ENCODE measurements around the gene HSF2BP.
"Not testable (repeated sequence)": the region's sequence is repeated elsewhere in the genome, so short reads cannot be mapped to it uniquely, and the experiment has no call there.

HSF2BP gene

DNA sequence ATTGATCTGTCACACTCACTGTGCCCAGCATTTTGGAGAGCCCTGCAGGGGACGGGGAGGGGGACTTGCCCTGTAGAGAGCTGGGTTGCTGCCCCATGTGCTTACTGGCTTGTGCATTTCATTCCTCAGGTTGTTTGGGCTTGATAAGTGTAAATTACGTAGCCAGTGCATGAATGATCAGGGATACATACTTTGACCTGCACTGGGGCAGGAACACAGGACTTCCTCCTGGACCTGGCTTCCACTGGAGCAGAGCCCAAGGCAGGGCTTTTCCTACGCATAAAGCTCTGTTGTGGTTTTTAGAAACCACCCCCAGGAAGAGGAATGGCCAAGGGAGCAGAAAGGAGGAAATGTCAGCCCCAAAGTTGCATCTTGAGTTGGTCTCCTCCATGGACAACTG lies 144.5 kb downstream of the HSF2BP start:
- H2BK5ac ChIP-seq (ENCODE audit: low read depth, low read length, poor library complexity); H4K91ac ChIP-seq (ENCODE audit: low read depth, low read length); H3K79me1 ChIP-seq (ENCODE audit: low read length); DNase-seq; H3K4me1 ChIP-seq (ENCODE audit: control insufficient read depth in 1 of 2, insufficient read depth in 2 of 2, low read length in 2 of 2); H3K18ac ChIP-seq (ENCODE audit: low read length); H2BK120ac ChIP-seq (ENCODE audit: insufficient read depth, low read length, poor library complexity); H3K9ac ChIP-seq (ENCODE audit: low read length); H2AFZ ChIP-seq (ENCODE audit: insufficient read depth, low read length, poor library complexity); H4K12ac ChIP-seq (ENCODE audit: low read depth, low read length); H2AK5ac ChIP-seq (ENCODE audit: low read length); H3K27ac ChIP-seq (ENCODE audit: low read depth, low read length); H3K27me3 ChIP-seq (ENCODE audit: insufficient read depth, low read length); H4K8ac ChIP-seq (ENCODE audit: low read depth, low read length); H2BK12ac ChIP-seq (ENCODE audit: low read length); H3K23ac ChIP-seq (ENCODE audit: low read length); H3K4me2 ChIP-seq (ENCODE audit: low read length); H3K4me3 ChIP-seq (ENCODE audit: low read depth, low read length); H3K14ac ChIP-seq (ENCODE audit: low read length); H3K36me3 ChIP-seq (ENCODE audit: control insufficient read depth in 1 of 2, insufficient read depth in 2 of 2, low read length in 2 of 2); H3K4ac ChIP-seq (ENCODE audit: low read depth, low read length); H3K9me3 ChIP-seq (ENCODE audit: insufficient read depth, low read depth, low read length); H3K79me2 ChIP-seq (ENCODE audit: control insufficient read depth, insufficient read depth, low read length, poor library complexity): not testable (repeated sequence)
- no CpG with 5 or more reads among the region's 3 CpGs for WGBS (ENCODE audit: extremely low coverage, insufficient coverage, insufficient read length)

DNA sequence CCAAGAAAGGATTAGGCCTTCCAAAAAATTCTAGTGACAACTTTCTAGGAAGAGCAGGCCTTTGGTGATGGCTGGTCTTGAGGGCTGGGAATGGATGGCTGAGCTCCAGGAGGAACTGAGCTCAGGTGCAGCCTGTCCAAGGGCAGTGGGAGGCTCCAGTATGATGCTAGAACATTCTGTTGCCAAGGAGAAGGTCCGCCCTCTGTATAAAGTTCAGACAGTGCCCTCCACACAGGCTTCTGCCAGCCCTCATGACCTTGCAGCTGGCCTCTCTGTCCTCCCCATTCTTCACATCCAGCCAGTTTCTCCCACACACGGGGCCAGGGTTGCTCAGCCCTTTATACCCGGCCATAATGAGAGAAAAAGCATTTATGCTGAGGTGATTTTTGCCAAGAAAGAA lies 146.3 kb downstream of the HSF2BP start:
- WGBS (ENCODE audit: extremely low coverage, insufficient coverage, insufficient read length), result no CpG with 5 or more reads among the region's 3 CpGs
- H4K12ac ChIP-seq (ENCODE audit: low read depth, low read length); H3K79me2 ChIP-seq (ENCODE audit: control insufficient read depth, insufficient read depth, low read length, poor library complexity); DNase-seq; H3K14ac ChIP-seq (ENCODE audit: low read length); H3K4me2 ChIP-seq (ENCODE audit: low read length); H3K27me3 ChIP-seq (ENCODE audit: insufficient read depth, low read length); H2BK120ac ChIP-seq (ENCODE audit: insufficient read depth, low read length, poor library complexity); H3K27ac ChIP-seq (ENCODE audit: low read depth, low read length); H3K4ac ChIP-seq (ENCODE audit: low read depth, low read length); H3K23ac ChIP-seq (ENCODE audit: low read length); H3K36me3 ChIP-seq (ENCODE audit: control insufficient read depth in 1 of 2, insufficient read depth in 2 of 2, low read length in 2 of 2); H2AK5ac ChIP-seq (ENCODE audit: low read length); H3K9me3 ChIP-seq (ENCODE audit: insufficient read depth, low read depth, low read length); H2BK12ac ChIP-seq (ENCODE audit: low read length); H3K79me1 ChIP-seq (ENCODE audit: low read length); H3K4me3 ChIP-seq (ENCODE audit: low read depth, low read length); H4K91ac ChIP-seq (ENCODE audit: low read depth, low read length); H3K4me1 ChIP-seq (ENCODE audit: control insufficient read depth in 1 of 2, insufficient read depth in 2 of 2, low read length in 2 of 2); H2AFZ ChIP-seq (ENCODE audit: insufficient read depth, low read length, poor library complexity); H2BK5ac ChIP-seq (ENCODE audit: low read depth, low read length, poor library complexity); H3K18ac ChIP-seq (ENCODE audit: low read length); H4K8ac ChIP-seq (ENCODE audit: low read depth, low read length); H3K9ac ChIP-seq (ENCODE audit: low read length): not testable (repeated sequence)

DNA sequence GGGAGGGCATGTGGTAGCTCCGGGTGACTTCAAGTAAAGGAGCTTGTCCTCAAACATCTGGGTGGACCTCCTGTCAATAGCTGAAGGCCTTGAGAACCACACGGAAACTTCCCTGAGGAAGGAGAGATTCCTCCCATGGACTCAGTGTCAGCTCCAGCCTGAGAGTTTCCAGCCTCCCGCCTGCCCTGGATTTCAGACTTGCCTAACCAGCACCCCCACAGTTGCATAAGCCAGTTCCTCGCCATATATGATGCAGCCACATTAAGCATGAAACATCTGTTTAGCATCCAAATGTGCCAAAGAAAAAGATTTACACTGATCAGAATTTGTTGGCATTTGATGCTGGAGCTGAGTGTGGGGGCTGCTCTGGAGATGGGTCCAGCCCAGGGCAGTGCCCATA lies 148.1 kb downstream of the HSF2BP start:
- not testable (repeated sequence) for H3K79me1 ChIP-seq (ENCODE audit: low read length); H4K12ac ChIP-seq (ENCODE audit: low read depth, low read length); H3K18ac ChIP-seq (ENCODE audit: low read length); H3K9ac ChIP-seq (ENCODE audit: low read length); H3K4ac ChIP-seq (ENCODE audit: low read depth, low read length); H2AFZ ChIP-seq (ENCODE audit: insufficient read depth, low read length, poor library complexity); H3K4me3 ChIP-seq (ENCODE audit: low read depth, low read length); H3K4me1 ChIP-seq (ENCODE audit: control insufficient read depth in 1 of 2, insufficient read depth in 2 of 2, low read length in 2 of 2); H3K79me2 ChIP-seq (ENCODE audit: control insufficient read depth, insufficient read depth, low read length, poor library complexity); H3K27ac ChIP-seq (ENCODE audit: low read depth, low read length); H2AK5ac ChIP-seq (ENCODE audit: low read length); H2BK120ac ChIP-seq (ENCODE audit: insufficient read depth, low read length, poor library complexity); H3K27me3 ChIP-seq (ENCODE audit: insufficient read depth, low read length); H3K14ac ChIP-seq (ENCODE audit: low read length); H4K8ac ChIP-seq (ENCODE audit: low read depth, low read length); H3K9me3 ChIP-seq (ENCODE audit: insufficient read depth, low read depth, low read length); H3K36me3 ChIP-seq (ENCODE audit: control insufficient read depth in 1 of 2, insufficient read depth in 2 of 2, low read length in 2 of 2); DNase-seq; H3K23ac ChIP-seq (ENCODE audit: low read length); H3K4me2 ChIP-seq (ENCODE audit: low read length); H2BK5ac ChIP-seq (ENCODE audit: low read depth, low read length, poor library complexity); H2BK12ac ChIP-seq (ENCODE audit: low read length); H4K91ac ChIP-seq (ENCODE audit: low read depth, low read length)
- no CpG with 5 or more reads among the region's 4 CpGs for WGBS (ENCODE audit: extremely low coverage, insufficient coverage, insufficient read length)

DNA sequence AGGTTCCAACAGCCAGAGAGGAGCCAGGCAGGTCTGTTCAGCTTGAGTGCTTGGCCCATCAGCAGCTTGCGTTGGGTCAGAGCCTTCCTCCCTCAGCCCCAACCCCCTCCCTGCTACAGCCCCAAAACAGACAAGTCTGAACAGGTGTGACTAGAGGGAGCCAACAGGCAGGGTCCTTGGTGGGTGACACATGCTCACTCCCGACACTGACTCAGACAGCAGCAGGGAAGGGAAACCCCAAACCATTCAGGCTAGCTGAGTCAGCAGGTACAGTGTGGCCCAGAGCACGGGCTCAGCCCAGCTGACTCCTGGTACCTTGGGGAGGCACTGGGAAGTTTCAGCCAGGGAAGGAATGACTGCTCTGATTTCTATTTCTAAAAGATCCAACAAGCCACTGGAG lies 148.6 kb downstream of the HSF2BP start:
- H4K91ac ChIP-seq (ENCODE audit: low read depth, low read length); H2BK120ac ChIP-seq (ENCODE audit: insufficient read depth, low read length, poor library complexity): not testable (repeated sequence)
- WGBS (ENCODE audit: extremely low coverage, insufficient coverage, insufficient read length), result no CpG with 5 or more reads among the region's 3 CpGs

More for the DNA sequence above, 148.6 kb downstream of the HSF2BP start:
- H3K27me3 ChIP-seq (ENCODE audit: insufficient read depth, low read length); H2AK5ac ChIP-seq (ENCODE audit: low read length); H3K18ac ChIP-seq (ENCODE audit: low read length); H2AFZ ChIP-seq (ENCODE audit: insufficient read depth, low read length, poor library complexity); H3K9ac ChIP-seq (ENCODE audit: low read length); H2BK12ac ChIP-seq (ENCODE audit: low read length); H3K79me1 ChIP-seq (ENCODE audit: low read length); H4K12ac ChIP-seq (ENCODE audit: low read depth, low read length); H3K14ac ChIP-seq (ENCODE audit: low read length); H3K4me2 ChIP-seq (ENCODE audit: low read length); H3K4me1 ChIP-seq (ENCODE audit: control insufficient read depth in 1 of 2, insufficient read depth in 2 of 2, low read length in 2 of 2); H2BK5ac ChIP-seq (ENCODE audit: low read depth, low read length, poor library complexity); H3K4ac ChIP-seq (ENCODE audit: low read depth, low read length); DNase-seq; H3K4me3 ChIP-seq (ENCODE audit: low read depth, low read length); H3K27ac ChIP-seq (ENCODE audit: low read depth, low read length); H4K8ac ChIP-seq (ENCODE audit: low read depth, low read length); H3K23ac ChIP-seq (ENCODE audit: low read length); H3K9me3 ChIP-seq (ENCODE audit: insufficient read depth, low read depth, low read length); H3K36me3 ChIP-seq (ENCODE audit: control insufficient read depth in 1 of 2, insufficient read depth in 2 of 2, low read length in 2 of 2); H3K79me2 ChIP-seq (ENCODE audit: control insufficient read depth, insufficient read depth, low read length, poor library complexity): not testable (repeated sequence)
